ENCODE measurements around the gene NUDT19.
"Not testable (repeated sequence)": the region's sequence is repeated elsewhere in the genome, so short reads cannot be mapped to it uniquely, and the experiment has no call there.

Gene NUDT19

DNA sequence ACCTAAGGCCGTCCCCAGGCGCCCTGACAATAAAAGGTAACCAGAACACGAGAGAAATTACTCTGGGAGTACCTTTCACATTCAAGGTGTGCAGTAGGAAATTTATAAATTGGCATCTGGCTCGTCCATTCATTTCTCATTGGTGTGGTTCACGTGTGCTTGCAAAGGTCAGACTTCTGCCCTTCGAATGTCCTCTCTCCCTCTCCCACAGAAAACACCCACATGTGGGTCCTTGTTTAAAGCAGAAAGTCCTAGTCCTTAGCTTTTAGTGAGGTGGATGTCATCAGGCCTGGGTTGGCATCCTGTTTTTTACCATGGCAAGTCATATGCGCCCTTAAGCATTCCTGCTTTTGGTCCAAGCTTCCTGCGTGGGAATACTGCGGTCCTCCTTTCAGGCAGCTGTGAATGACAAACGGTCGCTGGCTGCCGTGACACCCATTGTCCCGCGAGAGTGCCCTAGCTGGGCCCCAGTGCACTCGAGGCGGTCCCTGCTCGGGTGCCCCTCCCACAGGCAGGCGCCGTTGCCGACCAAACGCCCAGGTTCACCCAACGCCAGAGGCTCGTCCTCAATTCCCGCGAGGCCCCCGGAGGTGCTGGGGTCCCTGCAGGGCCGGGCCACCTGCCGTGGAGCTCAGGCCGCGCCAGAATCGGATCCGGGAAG is at the start of gene NUDT19:
Gene NUDT19 (plus strand): TSS at position 531 of the 661 bp plus-strand sequence. CDS start 140 bp downstream, outside the sequence.
- DNase-seq (ENCODE audit: low read depth in 2 of 2), result peak in 1 of 2 experiments; percentile 37

DNA sequence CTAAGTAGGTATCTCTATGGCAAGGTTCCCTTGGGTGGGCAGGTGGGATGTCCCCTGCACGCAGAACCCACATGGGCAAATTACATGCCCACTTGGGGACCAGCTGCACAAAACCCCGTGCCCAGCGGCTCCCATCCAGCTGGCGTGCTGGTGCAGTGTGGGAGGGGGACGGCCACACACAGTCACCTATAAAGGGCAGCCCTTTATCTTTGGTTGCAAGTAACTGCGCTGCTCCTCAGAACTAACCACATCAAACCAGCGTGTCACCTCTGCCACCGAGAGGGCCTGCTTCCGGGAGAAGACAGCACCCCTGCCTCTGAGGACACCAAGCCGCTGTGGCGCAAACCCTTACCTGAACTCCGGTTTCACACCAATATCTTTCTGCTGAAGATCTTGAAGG is 48.9 kb upstream of the NUDT19 start:
- no peak for DNase-seq (ENCODE audit: low read depth in 2 of 2)

DNA sequence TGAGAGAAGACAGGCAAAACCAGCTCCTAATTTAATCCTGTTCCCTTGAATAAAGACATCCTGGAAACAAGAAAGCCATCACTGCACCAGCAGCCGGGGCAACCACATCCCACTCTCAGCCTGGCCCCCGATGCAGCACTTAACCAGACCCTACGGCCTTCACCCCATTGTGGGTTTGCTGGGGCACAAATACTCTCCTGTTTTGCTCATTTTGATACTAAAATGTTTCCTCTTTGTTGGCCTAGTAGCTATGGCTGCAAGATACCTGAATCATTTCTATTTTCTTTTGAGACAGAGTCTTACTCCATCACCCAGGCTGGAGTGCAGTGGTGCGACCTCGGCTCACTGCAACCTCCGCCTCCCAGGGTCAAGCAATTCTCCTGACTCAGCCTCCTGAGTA is 45.1 kb upstream of the NUDT19 start:
- DNase-seq (ENCODE audit: low read depth in 2 of 2), result no peak

DNA sequence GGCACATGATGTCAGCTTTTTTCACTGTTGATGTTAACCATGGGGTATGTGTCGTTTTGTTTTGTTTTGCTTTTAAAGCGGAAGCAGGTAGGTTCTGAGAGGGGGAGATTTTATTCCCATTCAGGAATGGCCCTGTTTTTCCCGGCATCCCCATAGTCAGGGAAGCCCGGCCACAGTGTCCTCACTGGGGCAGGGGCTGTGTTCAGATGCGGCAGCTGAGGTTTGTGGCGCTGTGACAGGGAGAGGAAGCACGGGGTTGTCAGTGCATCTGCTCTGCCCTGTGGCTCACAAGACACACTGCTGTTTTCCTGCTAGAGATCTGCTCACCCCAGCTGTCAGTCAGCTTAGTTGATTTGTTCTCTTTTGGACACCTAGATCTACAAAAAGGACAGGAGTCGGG is 44.3 kb upstream of the NUDT19 start:
- DNase-seq (ENCODE audit: low read depth in 2 of 2), result no peak

DNA sequence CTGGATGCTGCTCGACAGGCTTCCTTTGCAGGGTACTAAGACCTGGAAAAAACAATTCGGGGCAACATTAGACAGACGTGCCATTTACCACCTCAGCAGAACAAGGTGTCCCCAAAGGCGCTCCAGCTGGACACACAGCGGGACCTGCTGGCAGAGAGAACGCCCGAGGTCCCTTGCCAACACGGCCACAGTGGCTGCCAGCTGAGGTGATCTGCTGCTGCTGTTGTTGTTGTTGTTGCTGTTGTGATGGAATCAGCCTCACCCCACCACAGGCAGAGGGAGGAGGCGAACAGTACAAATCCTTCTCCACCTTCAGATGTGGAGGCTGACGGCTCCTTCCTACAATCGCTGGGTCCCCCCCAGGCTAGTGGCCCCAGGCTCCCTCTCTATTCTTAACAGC is 41.9 kb upstream of the NUDT19 start:
- DNase-seq (ENCODE audit: low read depth in 2 of 2), result no peak

DNA sequence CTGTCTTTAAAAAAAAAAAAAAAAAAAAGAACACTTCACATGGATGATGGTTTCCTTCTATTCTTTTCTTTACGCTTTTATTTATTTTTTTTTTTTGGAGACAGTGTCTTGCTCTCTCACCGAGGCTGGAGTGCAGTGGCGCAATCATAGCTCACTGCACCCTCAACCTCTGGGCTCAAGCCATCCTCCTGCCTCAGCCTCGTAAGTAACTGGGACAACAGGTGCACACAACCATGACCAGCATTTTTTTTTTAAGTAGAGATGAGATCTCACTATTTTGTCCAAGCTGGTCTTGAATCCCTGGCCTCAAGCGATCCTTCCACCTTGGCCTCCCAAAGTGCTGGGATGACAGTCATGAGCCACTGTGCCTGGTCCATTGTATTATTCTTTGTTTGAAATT is 41.0 kb upstream of the NUDT19 start:
- DNase-seq (ENCODE audit: low read depth in 2 of 2), result no peak

DNA sequence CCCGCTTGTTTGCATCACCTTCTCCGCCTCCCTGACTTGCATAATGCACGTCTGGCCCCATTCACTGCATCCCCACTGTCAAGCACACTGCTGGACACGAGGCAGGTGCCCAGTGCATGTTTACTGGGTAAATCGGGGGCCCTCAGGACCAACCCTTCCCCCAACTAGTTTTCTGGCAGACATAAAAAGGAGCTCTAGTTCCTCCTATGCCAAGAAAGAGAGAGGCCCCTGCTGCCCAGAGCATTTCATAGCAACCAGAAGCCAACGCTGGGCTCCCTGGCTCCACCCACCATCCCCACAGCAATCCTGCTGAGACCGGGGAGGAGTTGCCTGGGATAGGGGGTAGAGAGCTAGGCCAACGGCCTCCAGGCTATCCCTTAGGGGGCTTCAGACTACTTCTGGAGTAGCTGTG is 39.9 kb upstream of the NUDT19 start:
- no peak for DNase-seq (ENCODE audit: low read depth in 2 of 2)

DNA sequence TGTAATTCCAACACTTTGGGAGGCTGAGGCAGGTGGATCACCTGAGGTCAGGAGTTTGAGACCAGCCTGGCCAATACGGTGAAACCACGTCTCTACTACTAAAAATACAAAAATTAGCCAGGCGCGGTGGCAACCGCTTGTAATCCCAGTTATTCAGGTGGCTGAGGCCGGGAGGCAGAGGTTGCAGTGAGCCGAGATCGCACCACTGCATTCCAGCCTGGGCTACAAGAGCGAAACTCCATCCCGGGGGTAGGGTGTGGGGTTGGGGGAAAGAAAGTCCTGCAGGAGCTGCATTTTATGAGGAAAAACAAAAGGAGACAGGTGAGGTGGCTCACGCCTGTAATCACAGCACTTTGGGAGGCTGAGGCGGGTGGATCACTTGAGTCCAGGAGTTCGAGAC is 39.3 kb upstream of the NUDT19 start:
- not testable (repeated sequence) for DNase-seq (ENCODE audit: low read depth in 2 of 2)

DNA sequence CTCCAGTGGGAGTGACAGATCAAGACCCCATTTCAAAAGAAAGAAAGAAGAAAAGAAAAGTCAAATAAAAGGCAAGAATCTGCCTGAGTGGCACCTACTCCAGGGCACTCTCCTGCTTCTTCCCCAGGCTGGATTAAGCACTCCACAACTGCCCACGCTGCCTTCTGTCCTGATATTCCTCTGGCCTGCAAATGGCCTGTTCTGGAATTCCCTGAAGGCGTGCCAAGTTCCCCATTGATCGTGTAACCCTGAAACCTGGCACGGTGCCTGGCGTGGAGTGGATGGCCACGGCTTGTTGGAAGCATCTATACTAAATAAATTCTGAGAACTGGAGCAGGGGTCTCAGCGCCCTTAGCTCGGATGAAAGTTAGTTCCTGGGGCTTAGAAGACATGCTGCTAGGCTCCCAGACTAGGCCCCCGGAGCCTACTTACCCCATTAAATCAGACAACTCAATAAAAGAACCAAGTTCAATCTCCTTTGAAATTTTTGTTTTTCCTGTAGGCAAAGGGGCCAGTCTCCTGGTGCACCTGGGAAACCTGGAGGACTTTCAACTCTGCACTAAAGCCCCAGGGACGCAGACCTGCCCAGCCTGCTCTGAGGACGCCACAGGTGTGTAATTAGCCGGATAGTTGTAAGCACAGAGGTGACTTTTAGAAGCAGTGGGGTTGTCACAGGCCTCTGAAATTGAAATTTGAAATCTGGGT is 38.6 kb upstream of the NUDT19 start:
- no peak for DNase-seq (ENCODE audit: low read depth in 2 of 2)

DNA sequence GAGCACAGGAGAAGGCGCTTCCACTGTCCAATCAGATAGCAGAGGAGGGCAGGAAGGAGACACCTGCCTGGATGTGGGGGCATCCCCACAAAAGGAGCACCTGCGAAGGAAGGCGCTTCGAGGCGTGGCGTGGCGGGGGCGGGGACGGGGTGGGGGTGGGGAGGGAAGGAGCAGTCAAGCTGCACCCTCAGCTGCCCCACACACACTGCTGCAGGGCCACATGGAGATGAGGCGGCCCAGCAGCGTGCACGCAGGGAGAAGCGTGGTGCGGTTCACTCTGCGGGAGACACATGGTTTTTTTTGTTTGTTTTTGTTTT is 38.1 kb upstream of the NUDT19 start:
- no peak for DNase-seq (ENCODE audit: low read depth in 2 of 2)

DNA sequence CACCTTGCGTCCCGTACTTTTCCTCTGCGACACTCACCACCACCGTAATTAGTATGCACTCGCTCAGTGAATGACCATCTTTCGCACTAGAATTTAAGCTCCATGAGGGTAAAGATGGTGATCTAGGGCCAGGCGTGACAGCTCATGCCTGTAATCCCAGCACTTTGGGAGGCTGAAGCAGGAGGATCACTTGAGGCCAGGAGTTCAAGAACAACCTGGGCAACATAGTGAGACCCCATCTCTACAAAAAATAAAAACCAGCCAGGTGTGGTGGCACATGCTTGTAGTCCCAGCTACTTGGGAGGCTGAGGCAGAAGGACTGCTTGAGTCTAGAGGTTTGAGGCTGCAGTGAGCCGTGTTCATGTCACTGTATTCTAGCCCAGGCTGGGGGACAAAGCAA is 35.2 kb upstream of the NUDT19 start:
- not testable (repeated sequence) for DNase-seq (ENCODE audit: low read depth in 2 of 2)

DNA sequence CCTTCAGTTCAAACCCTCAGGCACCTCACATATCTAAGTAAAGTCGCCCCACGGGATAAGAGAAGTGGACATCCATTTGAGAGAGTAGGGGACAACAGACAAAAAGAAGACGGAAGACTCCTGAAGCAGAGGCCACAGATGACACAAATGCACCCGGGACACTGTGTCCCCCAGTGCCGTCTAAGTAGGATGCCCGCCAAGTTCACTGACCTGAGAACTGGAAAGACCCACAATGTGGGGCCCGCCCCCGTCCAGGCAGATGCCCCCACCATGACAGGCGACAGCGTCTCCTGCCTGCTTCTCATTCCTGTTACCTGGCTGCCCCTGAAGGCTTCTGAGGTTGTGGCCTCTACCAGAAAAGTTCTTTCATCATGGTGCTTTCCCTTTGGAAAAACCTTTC is 33.5 kb upstream of the NUDT19 start:
- DNase-seq (ENCODE audit: low read depth in 2 of 2), result no peak

DNA sequence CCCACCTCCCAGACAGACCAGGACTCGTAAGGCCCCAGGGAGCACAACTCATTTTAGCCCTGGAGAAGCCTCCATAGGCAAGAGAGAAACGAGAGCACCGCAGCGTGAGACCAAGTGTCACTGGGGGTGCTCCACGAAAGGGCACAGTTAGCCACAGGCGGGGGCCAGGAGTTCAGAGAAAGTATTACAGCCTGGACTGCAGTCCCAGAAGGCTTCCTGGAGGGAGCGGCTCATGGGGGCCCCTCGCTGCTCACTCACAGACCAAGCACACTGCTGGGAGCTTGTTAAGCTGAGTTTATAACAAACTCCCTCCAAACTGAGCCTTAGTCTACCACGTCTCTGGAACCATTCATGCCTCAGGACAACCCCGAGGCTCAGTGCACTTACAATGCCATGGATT is 33.1 kb upstream of the NUDT19 start:
- no peak for DNase-seq (ENCODE audit: low read depth in 2 of 2)

DNA sequence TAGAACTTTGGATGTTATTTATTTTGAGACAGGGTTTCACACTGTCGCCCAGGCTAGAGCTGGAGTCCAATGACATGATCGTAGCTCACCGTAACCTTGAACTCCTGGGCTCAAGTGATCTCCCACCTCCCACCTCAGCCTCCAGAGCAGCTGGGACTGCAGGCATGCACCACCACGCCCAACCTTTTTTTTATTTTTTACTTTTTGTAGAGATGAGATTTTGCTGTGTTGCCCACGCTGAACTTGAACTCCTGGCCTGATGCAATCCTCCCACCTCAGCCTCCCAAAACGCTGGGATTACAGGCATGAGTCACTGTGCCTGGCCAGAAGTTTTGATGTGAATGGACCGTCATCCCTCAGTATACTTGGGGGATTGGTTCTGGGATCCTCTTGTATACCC is 30.3 kb upstream of the NUDT19 start:
- DNase-seq (ENCODE audit: low read depth in 2 of 2), result no peak

DNA sequence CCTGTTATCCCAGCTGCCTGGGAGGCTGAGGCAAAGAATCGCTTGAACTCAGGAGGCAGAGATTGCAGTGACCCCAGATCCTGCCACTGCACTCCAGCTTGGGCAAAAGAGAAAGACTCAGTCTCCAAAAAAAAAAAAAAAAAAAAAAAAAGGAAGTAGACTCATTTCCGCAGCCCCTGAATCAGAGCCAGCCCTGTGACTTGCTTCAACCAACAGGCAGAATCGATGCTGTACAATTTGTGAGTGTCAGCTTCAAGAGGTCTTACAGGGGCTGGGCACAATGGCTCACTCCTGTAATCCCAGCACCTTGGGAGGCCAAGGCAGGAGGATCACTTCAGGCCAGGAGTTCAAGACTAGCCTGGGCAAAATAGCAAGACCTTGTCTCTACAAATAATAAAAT is 29.4 kb upstream of the NUDT19 start:
- no peak for DNase-seq (ENCODE audit: low read depth in 2 of 2)

DNA sequence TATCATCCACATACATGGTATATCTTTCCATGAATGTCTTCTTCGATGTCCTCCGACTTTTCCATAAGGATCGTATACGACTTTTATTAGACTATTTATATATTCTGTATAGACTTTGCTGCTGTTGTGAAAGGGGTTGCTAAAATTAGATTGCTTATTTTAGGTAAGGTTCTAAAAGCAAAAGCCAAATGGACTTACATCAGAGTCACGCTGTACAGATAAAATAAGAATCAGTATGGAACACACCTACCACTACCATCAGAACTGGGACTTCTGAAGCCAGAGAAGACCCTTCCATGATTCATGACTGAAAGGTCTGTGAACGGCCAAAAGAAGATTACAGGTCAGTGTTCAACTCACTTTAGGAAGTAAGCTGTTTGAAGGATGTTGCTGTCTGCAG is 25.5 kb upstream of the NUDT19 start:
- no peak for DNase-seq (ENCODE audit: low read depth in 2 of 2)

DNA sequence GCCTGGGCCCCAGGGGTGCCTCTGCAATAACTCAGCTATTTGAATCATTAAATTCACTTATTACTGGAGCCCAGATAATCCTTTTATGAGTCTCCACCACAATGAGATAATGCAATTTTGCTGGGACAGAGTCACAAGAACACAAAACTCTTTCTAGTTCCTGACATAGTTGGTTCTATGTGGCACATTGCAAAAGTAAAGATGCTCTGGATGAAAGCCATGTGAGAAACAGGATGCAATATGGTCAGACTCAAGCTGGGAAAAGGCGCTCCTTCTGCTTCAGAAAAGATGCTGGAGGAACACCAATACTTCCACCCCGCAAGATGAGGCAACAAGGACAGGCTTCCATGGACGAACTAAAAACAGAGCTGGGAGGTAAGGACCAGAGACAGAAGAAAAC is 22.3 kb upstream of the NUDT19 start:
- no peak for DNase-seq (ENCODE audit: low read depth in 2 of 2)

DNA sequence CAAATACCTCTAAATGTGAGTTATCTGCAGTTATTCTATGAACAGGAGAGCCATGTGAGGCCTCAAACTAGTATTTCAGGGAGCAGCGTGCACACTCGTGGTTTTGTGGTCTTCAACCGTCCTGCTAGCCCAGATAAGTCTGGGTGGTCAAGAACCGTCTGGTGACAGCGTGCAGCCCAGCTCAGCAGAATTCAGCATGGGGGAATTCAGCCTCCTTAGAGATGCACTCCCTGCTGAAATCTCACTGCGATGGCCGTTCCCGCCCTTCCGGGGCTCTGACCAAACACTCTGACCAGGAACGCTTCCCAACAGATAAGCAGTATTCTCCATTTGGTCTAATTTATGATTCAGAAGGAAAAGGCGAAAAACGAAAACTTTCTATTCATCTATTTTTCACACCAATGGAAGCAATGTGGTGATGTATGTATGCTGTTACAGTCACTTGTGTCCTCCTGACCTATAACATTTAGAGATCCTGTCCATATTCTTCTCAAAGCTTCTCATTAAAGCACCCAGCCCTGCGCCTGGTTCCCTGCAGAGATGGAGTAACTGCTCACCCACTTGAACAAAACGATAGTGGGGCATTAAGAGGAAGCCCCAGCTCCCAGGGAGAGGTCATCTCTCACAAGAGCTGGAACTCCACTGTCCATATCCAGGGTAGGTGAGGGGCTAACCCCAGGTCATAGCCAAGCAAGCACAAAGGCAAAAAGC is 19.6 kb upstream of the NUDT19 start:
- no peak for DNase-seq (ENCODE audit: low read depth in 2 of 2)

DNA sequence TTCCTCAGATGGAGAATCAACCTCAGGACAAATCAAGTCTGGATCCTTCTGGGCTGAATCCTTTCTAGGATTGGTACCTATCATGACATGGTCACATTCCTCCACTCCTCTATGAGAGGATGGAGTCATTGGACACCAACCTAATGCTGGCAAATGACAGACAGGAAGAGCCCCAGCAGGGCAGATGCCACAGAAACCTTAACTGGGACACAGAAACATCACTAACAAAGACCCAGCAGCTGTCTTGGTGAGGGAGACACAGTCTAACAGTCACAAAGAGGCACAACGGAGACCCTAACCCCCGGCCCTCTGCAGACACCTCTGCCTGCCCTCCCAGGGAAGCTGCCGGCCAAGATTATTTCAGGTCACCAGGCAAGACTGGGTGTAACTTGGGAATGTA is 18.8 kb upstream of the NUDT19 start:
- DNase-seq (ENCODE audit: low read depth in 2 of 2), result no peak

DNA sequence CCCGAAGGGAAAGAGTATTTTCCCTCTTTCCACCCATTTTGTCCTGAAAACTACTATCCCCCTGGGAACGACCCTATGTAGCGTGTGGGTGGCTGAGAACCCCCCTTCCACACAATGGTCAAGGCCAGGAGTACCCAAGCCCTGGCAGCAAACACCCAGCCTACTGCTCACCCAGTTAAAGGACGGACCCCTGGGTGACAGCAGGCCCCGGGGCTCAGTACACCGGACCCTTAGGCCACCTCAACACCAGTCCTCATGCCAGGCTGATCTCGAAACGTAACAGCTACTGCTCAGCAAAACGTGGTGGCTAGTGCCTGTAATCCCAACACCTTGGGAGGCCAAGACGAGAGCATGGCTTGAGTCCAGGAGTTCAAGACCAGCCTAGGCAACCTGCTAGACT is 18.0 kb upstream of the NUDT19 start:
- DNase-seq (ENCODE audit: low read depth in 2 of 2), result no peak

DNA sequence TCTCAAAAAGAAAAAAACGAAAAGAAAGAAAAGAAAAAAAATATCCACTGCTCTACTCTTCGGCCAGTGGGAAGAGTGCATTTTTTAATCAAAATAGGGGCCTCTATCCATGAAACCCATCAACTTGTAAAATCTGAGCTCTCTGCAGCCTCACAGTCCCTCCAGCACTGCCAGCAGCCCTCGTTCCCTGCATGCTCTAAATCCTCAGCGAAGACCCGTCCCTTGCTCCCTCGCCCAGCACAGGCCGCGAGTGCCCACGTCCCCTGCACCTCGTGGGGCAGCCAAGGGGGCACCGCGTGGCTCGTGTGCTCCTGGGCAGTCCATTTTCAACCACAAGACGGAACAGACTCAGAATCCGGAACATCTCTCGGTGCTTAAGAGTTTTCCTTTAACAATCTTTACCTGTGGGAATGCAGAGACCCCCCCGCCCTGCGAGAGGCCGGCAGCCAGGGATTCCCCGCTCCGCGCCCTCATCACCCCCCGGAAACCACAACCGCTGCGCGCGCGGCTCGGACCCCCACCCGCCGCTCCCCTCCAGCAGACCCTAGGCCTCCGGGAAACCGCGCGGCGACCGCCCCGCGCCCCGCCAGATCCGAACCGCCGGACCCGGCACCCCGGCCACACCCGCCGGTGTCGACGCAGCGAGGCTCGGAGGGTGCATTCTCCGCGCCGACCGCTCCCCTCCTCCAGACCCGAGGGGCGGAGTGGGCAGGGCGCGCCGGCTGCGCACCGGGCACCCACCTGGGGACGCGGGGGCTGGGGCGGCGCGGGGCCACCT is 17.3 kb upstream of the NUDT19 start:
- no peak for DNase-seq (ENCODE audit: low read depth in 2 of 2)

DNA sequence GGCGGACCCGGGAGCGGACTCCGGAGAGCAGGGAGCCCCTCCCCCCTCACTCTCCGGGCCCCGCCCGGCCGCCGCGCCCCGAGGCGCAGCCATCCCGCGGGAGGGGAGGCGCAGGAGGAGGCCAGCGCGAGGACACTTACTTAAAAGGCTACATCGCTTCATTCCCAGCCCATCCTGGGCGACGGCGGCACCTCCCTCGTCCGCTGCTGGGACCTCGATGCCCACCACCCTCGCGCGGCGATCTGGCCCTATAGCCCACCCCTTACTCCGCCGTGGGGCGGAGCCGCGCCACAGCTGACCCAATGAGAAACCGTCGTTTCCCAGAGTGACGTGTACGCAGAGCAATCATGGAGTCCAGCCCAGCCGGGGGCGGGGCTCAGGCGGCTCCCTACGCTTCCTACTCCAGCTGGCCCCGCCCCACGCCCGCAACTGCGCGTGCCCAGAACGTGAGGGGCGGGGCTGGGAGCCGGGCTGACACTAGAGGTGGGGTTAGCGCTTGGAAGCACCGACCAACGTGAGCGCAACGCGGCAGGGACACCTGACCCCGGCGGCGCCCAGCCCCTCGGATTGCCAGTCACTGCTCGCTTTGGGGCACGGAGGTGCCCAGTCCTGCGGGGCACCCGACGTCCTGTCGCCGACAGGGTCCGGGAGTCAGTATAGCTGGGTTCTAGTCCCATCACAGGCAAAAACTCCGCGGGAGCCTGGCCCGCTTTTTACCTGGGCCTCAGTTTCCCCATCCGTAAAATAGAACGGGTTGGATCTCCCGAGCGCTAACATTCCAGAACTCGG is 16.5 kb upstream of the NUDT19 start, which contains the start of gene ANKRD27:
Gene ANKRD27 (minus strand): TSS at position 250 of the 789 bp plus-strand sequence. CDS start 16,165 bp downstream, outside the sequence.
- peak; percentile 92 for DNase-seq (ENCODE audit: low read depth in 2 of 2)
